HepG2 (cell line): ENCODE results near the gene SIX5. TPM values are rescaled to one million over a fixed set of nuclear protein-coding genes. Genes with fewer than 3 reads are reported as not detected.

ENCODE experiments used
- ATF7-NPFF ChIP-seq: sonication (generic); formaldehyde crosslinking; IDR thresholded peaks from 2 replicates; pipeline ENCODE4 v1.8.1; 2023; ENCODE audit warnings: mild to moderate bottlenecking, low read depth, missing genetic modification reagents, moderate library complexity
- HHEX ChIP-seq: IDR thresholded peaks from 2 replicates; pipeline ENCODE4 v1.6.1; 2016; ENCODE audit warnings: control low read depth
- IRF1 ChIP-seq: sonication (generic); formaldehyde crosslinking; IDR thresholded peaks from 2 replicates; pipeline ENCODE4 v1.4.0; 2020; ENCODE audit warnings: low read depth, mild to moderate bottlenecking, missing genetic modification reagents
- MAFF ChIP-seq: IDR thresholded peaks from 2 replicates; pipeline ENCODE4 v1.6.1; 2011; ENCODE audit warnings: low read depth, low read length, improper control_type of control experiment
- MXI1 ChIP-seq: IDR thresholded peaks from 3 replicates; pipeline ENCODE4 v1.6.1; 2012; ENCODE audit warnings: low read depth, low read length, inconsistent platforms, borderline replicate concordance
- RBM39 ChIP-seq: fragments of 200-400 bp; formaldehyde crosslinking; IDR thresholded peaks from one replicate; pipeline ENCODE4 v1.6.1; 2018; ENCODE audit warnings: antibody characterized with exemption, mild to moderate bottlenecking, low read depth, low read length; ENCODE audit not compliant: poor library complexity, severe bottlenecking
- SCMH1 ChIP-seq: sonication (generic); formaldehyde crosslinking; IDR thresholded peaks from 2 replicates; pipeline ENCODE4 v1.9.0; 2021; ENCODE audit warnings: missing genetic modification reagents, mild to moderate bottlenecking, borderline replicate concordance
- SRSF1 ChIP-seq: fragments of 200-400 bp; formaldehyde crosslinking; optimal IDR thresholded peaks from 2 replicates; pipeline ENCODE3; 2017; ENCODE audit warnings: mild to moderate bottlenecking, low read depth, low read length, moderate library complexity
- TEF ChIP-seq: sonication (generic); formaldehyde crosslinking; IDR thresholded peaks from 2 replicates; pipeline ENCODE4 v1.5.0; 2020; ENCODE audit warnings: missing genetic modification reagents
- TGIF2 ChIP-seq: IDR thresholded peaks from 2 replicates; pipeline ENCODE4 v1.6.1; 2016; ENCODE audit warnings: control low read depth, missing compliant biosample characterization
- ZNF20 ChIP-seq: sonication (generic); formaldehyde crosslinking; IDR thresholded peaks from 2 replicates; pipeline ENCODE4 v1.4.0; 2020; ENCODE audit warnings: mild to moderate bottlenecking, moderate library complexity, missing genetic modification reagents
- ZNF501 ChIP-seq: sonication (generic); formaldehyde crosslinking; IDR thresholded peaks from 2 replicates; pipeline ENCODE4 v1.5.1; 2020; ENCODE audit warnings: mild to moderate bottlenecking, moderate library complexity, missing genetic modification reagents
- ZNF761 ChIP-seq: sonication (generic); formaldehyde crosslinking; conservative IDR thresholded peaks from 2 replicates; pipeline ENCODE4 v1.4.0; 2020; ENCODE audit warnings: mild to moderate bottlenecking, missing genetic modification reagents
- ZSCAN22 ChIP-seq: sonication (generic); formaldehyde crosslinking; IDR thresholded peaks from 2 replicates; pipeline ENCODE4 v1.4.0; 2020; ENCODE audit warnings: mild to moderate bottlenecking, missing genetic modification reagents
- polyA plus RNA-seq, 8 experiments: library from polyadenylated mRNA; depleted of rRNA in 3 of 8; stranded (reverse) in 7 of 8; unstranded in 1 of 8; fragments of >200 nt; fragmentation: Illumina TruSeq in 4 of 8; extraction: Trizol in 4 of 8; gene quantifications; 2 replicates each; pipeline versions ENCODE4 v1.2.1 to v1.2.3, GENCODE V29; 2011 to 2016; ENCODE audit warnings: low read depth in 4 of 8, missing spikeins in 1 of 8, mixed read lengths in 1 of 8; ENCODE audit not compliant: insufficient read depth in 1 of 8
- total RNA-seq, 5 experiments: library from RNA; depleted of rRNA; stranded (reverse); fragments of >200 nt; fragmentation: Illumina TruSeq; extraction: Trizol; gene quantifications; 2 replicates each; pipeline ENCODE4 v1.2.3, GENCODE V29; 2016; ENCODE audit warnings: low read depth in 1 of 5
- TF ChIP-seq, protein P1 (sequence below): sonication (generic); formaldehyde crosslinking; IDR thresholded peaks from 2 replicates; pipeline ENCODE4 v1.4.0; 2020; ENCODE audit warnings: mild to moderate bottlenecking, missing genetic modification reagents

The SIX5 gene
- total and polyA plus RNA-seq, 2 of the 13 experiments (the other 11 are each of a cell fraction or from before 2014, with no cell fraction given) = 7.7 to 10.5 TPM

DNA sequence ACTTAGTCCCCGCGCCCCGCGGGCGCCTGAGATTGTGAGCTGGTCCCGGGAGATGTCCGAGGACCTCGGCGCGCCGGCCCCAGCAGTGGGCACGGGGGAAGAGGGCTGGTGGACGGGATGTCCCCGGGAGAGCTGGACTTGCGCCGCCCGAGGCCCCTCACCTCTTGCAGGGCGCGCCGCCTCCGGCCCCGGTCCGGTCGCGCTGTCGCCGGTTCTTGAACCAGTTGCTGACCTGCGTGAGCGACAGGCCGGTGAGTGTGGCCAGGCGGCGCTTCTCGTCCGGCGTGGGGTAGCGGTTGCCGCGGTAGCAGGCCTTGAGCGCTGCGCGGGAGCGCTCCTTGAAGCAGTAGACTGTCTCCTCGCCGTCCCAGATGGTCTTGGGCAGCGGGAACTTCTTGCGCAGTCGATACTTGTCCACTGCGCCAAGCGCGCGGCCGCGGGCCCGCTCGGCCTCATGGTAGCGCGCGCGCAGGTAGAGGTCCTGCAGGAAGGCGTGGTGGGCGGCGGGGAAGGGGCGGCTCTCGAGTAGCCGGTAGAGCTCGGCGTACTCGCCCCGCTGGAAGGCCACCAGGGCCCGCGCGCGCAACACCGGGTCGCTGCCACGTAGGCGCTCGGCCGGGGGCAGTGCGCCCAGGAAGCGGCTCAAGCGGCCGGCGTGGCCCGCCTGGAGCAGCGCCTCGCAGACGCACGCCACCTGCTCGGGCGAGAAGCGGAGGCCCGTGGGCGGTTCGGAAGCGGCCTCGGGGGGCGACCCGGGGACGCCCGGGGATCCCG, 984 bp downstream of the SIX5 start (continued):
- TF ChIP-seq, protein P1, sequence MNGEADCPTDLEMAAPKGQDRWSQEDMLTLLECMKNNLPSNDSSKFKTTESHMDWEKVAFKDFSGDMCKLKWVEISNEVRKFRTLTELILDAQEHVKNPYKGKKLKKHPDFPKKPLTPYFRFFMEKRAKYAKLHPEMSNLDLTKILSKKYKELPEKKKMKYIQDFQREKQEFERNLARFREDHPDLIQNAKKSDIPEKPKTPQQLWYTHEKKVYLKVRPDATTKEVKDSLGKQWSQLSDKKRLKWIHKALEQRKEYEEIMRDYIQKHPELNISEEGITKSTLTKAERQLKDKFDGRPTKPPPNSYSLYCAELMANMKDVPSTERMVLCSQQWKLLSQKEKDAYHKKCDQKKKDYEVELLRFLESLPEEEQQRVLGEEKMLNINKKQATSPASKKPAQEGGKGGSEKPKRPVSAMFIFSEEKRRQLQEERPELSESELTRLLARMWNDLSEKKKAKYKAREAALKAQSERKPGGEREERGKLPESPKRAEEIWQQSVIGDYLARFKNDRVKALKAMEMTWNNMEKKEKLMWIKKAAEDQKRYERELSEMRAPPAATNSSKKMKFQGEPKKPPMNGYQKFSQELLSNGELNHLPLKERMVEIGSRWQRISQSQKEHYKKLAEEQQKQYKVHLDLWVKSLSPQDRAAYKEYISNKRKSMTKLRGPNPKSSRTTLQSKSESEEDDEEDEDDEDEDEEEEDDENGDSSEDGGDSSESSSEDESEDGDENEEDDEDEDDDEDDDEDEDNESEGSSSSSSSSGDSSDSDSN = peak; percentile 89
- TF ChIP-seq HHEX (CRISPR knock-in tag) = no peak
- no peak for TF ChIP-seq ZNF761 (CRISPR knock-in tag)
- no peak for TF ChIP-seq ZNF501 (CRISPR knock-in tag)
- peak; percentile 51 for TF ChIP-seq RBM39
- no peak for TF ChIP-seq TGIF2 (CRISPR knock-in tag)
- TF ChIP-seq ATF7-NPFF (CRISPR knock-in tag) = peak; percentile 60; the same call in 1 of the 2 replicates
- TF ChIP-seq SCMH1 (CRISPR knock-in tag) = no peak
- TF ChIP-seq ZSCAN22 = no peak
- TF ChIP-seq MAFF = no peak
- no peak for TF ChIP-seq TEF (CRISPR knock-in tag)
- peak; percentile 39; the same call in 1 of the 3 replicates for TF ChIP-seq MXI1
- TF ChIP-seq ZNF20 (CRISPR knock-in tag) = no peak
- no peak for TF ChIP-seq IRF1 (CRISPR knock-in tag)
- peak; percentile 32 for TF ChIP-seq SRSF1
